Karpas-422 (cell line): ENCODE data around the gene PAEP. TPM values are rescaled to one million over a fixed set of nuclear protein-coding genes. Genes with fewer than 3 reads are reported as not detected.

ENCODE experiments used
- DNase-seq: peaks from one replicate; pipeline ENCODE4 v3.0.0-alpha.2; 2015
- H2AFZ ChIP-seq: fragments of 200-600 bp; sonication (generic); 2 replicates; pipeline ENCODE4 v1.6.1; 2014; ENCODE audit warnings: antibody characterized with exemption, low read length, mixed read lengths
- H3K27ac ChIP-seq: fragments of 200-600 bp; sonication (generic); 2 replicates; pipeline ENCODE4 v1.5.1; 2014; ENCODE audit warnings: mild to moderate bottlenecking, low read length, moderate library complexity
- H3K27me3 ChIP-seq: fragments of 200-600 bp; sonication (generic); 2 replicates; pipeline ENCODE4 v1.6.1; 2014; ENCODE audit warnings: low read length, mixed read lengths
- H3K36me3 ChIP-seq: fragments of 200-600 bp; sonication (generic); 2 replicates; pipeline ENCODE4 v1.6.1; 2014; ENCODE audit warnings: low read length, mixed read lengths; ENCODE audit not compliant: insufficient read depth
- H3K4me1 ChIP-seq: fragments of 200-600 bp; sonication (generic); 2 replicates; pipeline ENCODE4 v1.6.1; 2014; ENCODE audit warnings: mild to moderate bottlenecking, low read length, mixed read lengths
- H3K4me2 ChIP-seq: fragments of 200-600 bp; sonication (generic); 2 replicates; pipeline ENCODE4 v1.6.1; 2014; ENCODE audit warnings: low read length, low read depth, mild to moderate bottlenecking; ENCODE audit not compliant: poor library complexity, severe bottlenecking
- H3K4me3 ChIP-seq: fragments of 200-600 bp; sonication (generic); 2 replicates; pipeline ENCODE4 v1.5.1; 2014; ENCODE audit warnings: mild to moderate bottlenecking, antibody characterized with exemption, low read length, mixed read lengths
- H3K79me2 ChIP-seq: fragments of 200-600 bp; sonication (generic); 2 replicates; pipeline ENCODE4 v1.6.1; 2014; ENCODE audit warnings: mild to moderate bottlenecking, low read length, mixed read lengths
- H3K9ac ChIP-seq: fragments of 200-600 bp; sonication (generic); 2 replicates; pipeline ENCODE4 v1.6.0; 2014; ENCODE audit warnings: low read length
- H3K9me2 ChIP-seq: fragments of 200-600 bp; sonication (generic), shearing (Covaris generic); replicated peaks from 2 replicates; pipeline ENCODE4 v1.6.0; 2014; ENCODE audit warnings: mild to moderate bottlenecking, low read length, moderate library complexity; ENCODE audit not compliant: insufficient read depth
- H3K9me3 ChIP-seq: fragments of 300-700, 200-600 bp; sonication (generic); 2 replicates; pipeline ENCODE4 v1.6.1; 2014; ENCODE audit warnings: low read length, mixed read lengths
- H4K20me1 ChIP-seq: fragments of 200-600 bp; sonication (generic); 2 replicates; pipeline ENCODE4 v1.6.1; 2014; ENCODE audit warnings: mild to moderate bottlenecking, antibody characterized with exemption, low read length, low read depth; ENCODE audit not compliant: insufficient read depth
- total RNA-seq: library from RNA; depleted of rRNA; stranded (reverse); fragments of >200 nt; shearing (Covaris generic); gene quantifications from 2 replicates; pipeline ENCODE4 v1.2.3, GENCODE V29; 2014; ENCODE audit warnings: low replicate concordance

The PAEP gene
- total RNA-seq, 1 experiment from 2014 or later, result not detected

- Histone ChIP-seq H3K9me2 (no peaks in the 10 kb centered on the region), H3K9me3 (no peaks in the 10 kb centered on the region), H3K36me3 (no peaks in the 10 kb centered on the region), H3K27ac (no peak overlapping the region), H4K20me1 (no peaks in the 10 kb centered on the region), H3K79me2 (no peaks in the 10 kb centered on the region), H3K27me3 (no peaks in the 10 kb centered on the region), H3K4me3 (no peak overlapping the region), H2AFZ (no peak overlapping the region), H3K4me1 (no peaks in the 10 kb centered on the region), H3K9ac (no peak overlapping the region), H3K4me2 (no peak overlapping the region)
- no peak for DNase-seq
These were observed 20.3 kb downstream of the PAEP start for GRCh38 chr9:135581636-135582426.

DNA sequence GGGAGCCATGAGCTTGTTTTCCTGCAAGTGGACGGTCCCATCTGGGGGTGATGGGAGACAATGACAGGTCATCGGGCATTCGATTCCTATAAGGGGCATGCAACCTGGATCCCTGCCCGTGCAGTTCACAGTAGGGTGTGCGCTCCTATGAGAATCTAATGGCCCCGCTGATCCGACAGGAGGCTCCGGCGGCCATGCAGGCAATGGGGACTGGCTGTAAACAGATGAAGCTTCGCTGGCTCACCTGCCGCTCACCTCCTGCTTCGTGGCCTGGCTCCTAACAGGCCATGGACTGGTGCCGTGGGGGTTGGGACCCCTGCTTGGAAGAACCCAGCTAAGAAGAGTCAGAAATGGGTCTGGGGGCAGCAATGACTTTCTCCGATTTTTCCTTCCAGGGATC, 21.0 kb downstream of the PAEP start:
- no peak overlapping the region for H3K27ac ChIP-seq
- H3K4me3 ChIP-seq, result no peak overlapping the region
- no peaks in the 10 kb centered on the region for H3K4me1 ChIP-seq
- no peak overlapping the region for H3K9ac ChIP-seq
- no peaks in the 10 kb centered on the region for H4K20me1 ChIP-seq
- no peak overlapping the region for H3K4me2 ChIP-seq
- H2AFZ ChIP-seq, result no peak overlapping the region
- DNase-seq, result no peak
- H3K79me2 ChIP-seq, result no peaks in the 10 kb centered on the region
- no peaks in the 10 kb centered on the region for H3K27me3 ChIP-seq
- H3K36me3 ChIP-seq, result no peaks in the 10 kb centered on the region
- no peaks in the 10 kb centered on the region for H3K9me3 ChIP-seq
- no peaks in the 10 kb centered on the region for H3K9me2 ChIP-seq

- H3K36me3 ChIP-seq, result no peaks in the 10 kb centered on the region
- no peaks in the 10 kb centered on the region for H3K4me1 ChIP-seq
- H3K4me2 ChIP-seq, result no peak overlapping the region
- H3K27me3 ChIP-seq, result no peaks in the 10 kb centered on the region
- no peak overlapping the region for H3K4me3 ChIP-seq
- H3K9me2 ChIP-seq, result no peaks in the 10 kb centered on the region
- no peak overlapping the region for H3K9ac ChIP-seq
- no peak overlapping the region for H3K27ac ChIP-seq
- no peaks in the 10 kb centered on the region for H4K20me1 ChIP-seq
- H3K79me2 ChIP-seq, result no peaks in the 10 kb centered on the region
- H3K9me3 ChIP-seq, result no peaks in the 10 kb centered on the region
- no peak overlapping the region for H2AFZ ChIP-seq
- DNase-seq, result no peak
These were observed 21.6 kb downstream of the PAEP start for GRCh38 chr9:135582966-135583687.

GRCh38 chr9:135583688-135584011, 22.1 kb downstream of the PAEP start:
- Histone ChIP-seq H4K20me1 (no peaks in the 10 kb centered on the region), H2AFZ (no peak overlapping the region), H3K4me2 (no peak overlapping the region), H3K27me3 (no peaks in the 10 kb centered on the region), H3K27ac (no peak overlapping the region), H3K9ac (no peak overlapping the region), H3K36me3 (no peaks in the 10 kb centered on the region), H3K79me2 (no peaks in the 10 kb centered on the region), H3K4me1 (no peaks in the 10 kb centered on the region), H3K9me2 (no peaks in the 10 kb centered on the region), H3K9me3 (no peaks in the 10 kb centered on the region), H3K4me3 (no peak overlapping the region)
- no peak for DNase-seq

DNA sequence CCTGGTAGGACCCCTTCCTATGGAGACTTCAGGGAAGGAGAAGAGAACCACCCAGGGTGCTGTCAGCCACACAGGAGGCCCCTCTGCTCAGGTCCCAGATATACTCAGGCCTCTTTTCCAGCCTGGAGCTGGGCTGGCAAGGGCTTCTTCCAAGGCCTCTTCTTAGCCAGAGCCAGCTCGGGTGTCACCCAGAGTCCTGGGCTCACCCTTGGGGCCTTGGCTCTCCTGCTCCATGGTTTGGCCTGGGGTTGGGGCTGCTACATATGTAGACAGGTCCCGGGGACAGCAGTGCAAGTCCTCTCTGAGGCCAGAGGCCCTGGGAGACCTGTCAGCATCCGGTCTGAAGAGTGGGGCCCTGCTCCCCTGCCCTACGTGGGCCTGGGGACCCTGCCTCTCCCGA, 22.8 kb downstream of the PAEP start:
- H3K36me3 ChIP-seq, result no peaks in the 10 kb centered on the region
- no peak overlapping the region for H2AFZ ChIP-seq
- H3K9ac ChIP-seq, result no peak overlapping the region
- no peaks in the 10 kb centered on the region for H4K20me1 ChIP-seq
- no peaks in the 10 kb centered on the region for H3K4me1 ChIP-seq
- H3K4me3 ChIP-seq, result no peak overlapping the region
- H3K4me2 ChIP-seq, result no peak overlapping the region
- no peaks in the 10 kb centered on the region for H3K9me2 ChIP-seq
- no peak overlapping the region for H3K27ac ChIP-seq
- no peaks in the 10 kb centered on the region for H3K27me3 ChIP-seq
- no peaks in the 10 kb centered on the region for H3K9me3 ChIP-seq
- no peaks in the 10 kb centered on the region for H3K79me2 ChIP-seq
- DNase-seq, result no peak

DNA sequence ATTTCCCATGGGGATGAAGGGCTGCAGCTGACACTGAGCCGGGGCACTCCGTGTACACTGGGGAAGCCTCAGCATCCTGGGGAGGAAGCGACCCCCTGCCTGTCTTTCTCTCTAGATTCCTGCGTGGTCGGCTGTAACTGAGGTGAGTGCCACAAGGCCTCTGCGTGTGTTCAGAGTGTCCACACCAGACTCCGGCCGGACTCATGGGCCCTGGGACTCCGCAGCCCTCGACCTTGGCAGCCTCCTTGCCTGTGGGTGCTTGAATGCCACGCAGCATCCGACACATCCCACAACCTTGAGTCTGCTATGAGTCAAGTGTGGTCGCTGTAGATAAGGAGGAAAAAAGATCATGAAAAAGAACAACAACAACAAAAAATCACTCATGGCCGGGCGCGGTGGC, 23.4 kb downstream of the PAEP start:
- DNase-seq, result no peak

DNA sequence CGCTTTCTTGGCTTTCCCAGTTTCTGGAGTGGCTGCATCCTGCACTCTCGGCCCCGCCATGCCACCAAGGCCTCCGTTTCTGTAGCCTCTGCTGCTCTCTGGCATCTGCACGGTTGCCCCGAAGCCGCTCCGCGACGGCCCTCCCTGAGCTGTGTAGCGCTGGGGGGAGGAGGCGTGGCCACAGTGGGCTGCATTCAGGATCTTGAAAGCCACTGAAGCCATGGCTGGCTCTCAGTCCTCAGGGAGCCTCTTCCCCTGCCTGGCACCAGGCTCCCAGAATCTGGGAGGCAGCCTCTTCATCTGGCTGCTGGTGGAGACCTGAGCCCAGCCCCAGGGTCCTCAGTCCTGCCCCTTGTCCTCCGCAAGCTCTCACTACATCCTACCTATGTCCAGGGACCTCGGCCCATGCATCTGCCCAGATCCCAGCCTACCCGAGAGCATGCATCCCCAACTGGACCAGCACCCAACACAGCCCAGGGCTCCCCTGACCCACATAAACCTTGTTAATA, 25.1 kb downstream of the PAEP start:
- Histone ChIP-seq H3K4me2 (no peak overlapping the region), H3K36me3 (no peaks in the 10 kb centered on the region), H2AFZ (no peak overlapping the region), H3K9me2 (no peaks in the 10 kb centered on the region), H3K79me2 (no peaks in the 10 kb centered on the region), H3K4me1 (no peaks in the 10 kb centered on the region), H3K4me3 (no peak overlapping the region), H3K9ac (no peak overlapping the region), H3K27ac (no peak overlapping the region), H3K27me3 (no peaks in the 10 kb centered on the region), H3K9me3 (no peaks in the 10 kb centered on the region), H4K20me1 (no peaks in the 10 kb centered on the region)
- DNase-seq, result no peak

More for the DNA sequence above, 23.4 kb downstream of the PAEP start:
- H3K4me3 ChIP-seq, result no peak overlapping the region
- no peak overlapping the region for H2AFZ ChIP-seq
- H3K27me3 ChIP-seq, result no peaks in the 10 kb centered on the region
- H3K9me2 ChIP-seq, result no peaks in the 10 kb centered on the region
- no peaks in the 10 kb centered on the region for H4K20me1 ChIP-seq
- no peak overlapping the region for H3K27ac ChIP-seq
- no peaks in the 10 kb centered on the region for H3K4me1 ChIP-seq
- H3K9ac ChIP-seq, result no peak overlapping the region
- no peaks in the 10 kb centered on the region for H3K79me2 ChIP-seq
- no peaks in the 10 kb centered on the region for H3K36me3 ChIP-seq
- no peak overlapping the region for H3K4me2 ChIP-seq
- no peaks in the 10 kb centered on the region for H3K9me3 ChIP-seq

DNA sequence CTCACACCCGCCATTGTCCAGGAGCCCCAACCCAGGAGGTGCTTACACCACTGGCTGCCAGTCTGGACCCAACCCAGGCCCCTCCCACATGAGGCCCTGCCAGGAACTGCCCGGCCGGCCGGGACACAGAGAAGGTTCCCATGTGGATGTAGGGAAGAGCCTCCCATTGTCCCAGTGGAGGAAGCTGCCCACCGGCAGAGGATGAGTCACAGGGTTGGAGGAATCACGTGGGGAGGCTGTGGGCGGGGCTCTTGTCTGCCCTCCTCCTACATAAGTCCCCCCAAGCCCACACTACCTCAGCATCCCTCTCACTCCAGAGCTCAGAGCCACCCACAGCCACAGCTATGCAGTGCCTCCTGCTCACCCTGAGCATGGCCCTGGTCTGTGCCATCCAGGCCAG, 26.1 kb downstream of the PAEP start:
- no peaks in the 10 kb centered on the region for H3K79me2 ChIP-seq
- no peak overlapping the region for H3K4me2 ChIP-seq
- H3K4me1 ChIP-seq, result no peaks in the 10 kb centered on the region
- H4K20me1 ChIP-seq, result no peaks in the 10 kb centered on the region
- no peak for DNase-seq
- H3K9ac ChIP-seq, result no peak overlapping the region
- no peaks in the 10 kb centered on the region for H3K36me3 ChIP-seq
- no peak overlapping the region for H2AFZ ChIP-seq
- no peaks in the 10 kb centered on the region for H3K27me3 ChIP-seq
- H3K9me3 ChIP-seq, result no peaks in the 10 kb centered on the region
- H3K4me3 ChIP-seq, result no peak overlapping the region
- H3K9me2 ChIP-seq, result no peaks in the 10 kb centered on the region
- no peak overlapping the region for H3K27ac ChIP-seq
